ENCODE measurements around the gene CD81. TPM values are rescaled to one million over a fixed set of nuclear protein-coding genes. Genes with fewer than 3 reads are reported as not detected.

Gene CD81
- total and polyA plus RNA-seq, 10 of the 15 experiments (the other 5 are each of a cell fraction or from before 2014, with no cell fraction given) = 2.0 to 145 (median 57.2) TPM

- no peak overlapping the region for H3K9ac ChIP-seq (ENCODE audit: control insufficient read depth, insufficient read depth, low read length)
- no peaks in the 10 kb centered on the region for H3K4me1 ChIP-seq (ENCODE audit: control insufficient read depth, insufficient read depth, low read length)
- ATAC-seq = no peak
- RAD21 ChIA-PET (ENCODE audit: unreplicated experiment) = no interaction called here
- in situ Hi-C loops (cut with MboI) = no loop called here
- H2AFZ ChIP-seq (ENCODE audit: control insufficient read depth, low read depth, low read length) = no peak overlapping the region
- POLR2A ChIA-PET = no interaction called here
- CTCF ChIA-PET = no interaction called here
- no peaks in the 10 kb centered on the region for H3K79me2 ChIP-seq (ENCODE audit: control insufficient read depth, insufficient read depth, low read length)
- FAIRE-seq = no peak
- BruUV-seq (replicated peaks) = no TSS peak
- 17% methylated on average over 7 of the region's 9 CpGs for WGBS (ENCODE audit: insufficient coverage, insufficient replicate concordance, low lambda C conversion rate, missing lambda C conversion rate)
- H3K4me3 ChIP-seq = no peak overlapping the region
- H3K27ac ChIP-seq (ENCODE audit: control insufficient read depth, insufficient read depth) = no peak overlapping the region
- no peaks in the 10 kb centered on the region for H3K27me3 ChIP-seq (replicated peaks in 1 of 2; ENCODE audit: control insufficient read depth in 2 of 2, insufficient read depth in 2 of 2, low read length in 1 of 2)
- H3K9me3 ChIP-seq (replicated peaks; ENCODE audit: control insufficient read depth, insufficient read depth, low read length) = no peaks in the 10 kb centered on the region
- SMC1A ChIA-PET (ENCODE audit: uncharacterized antibody, unreplicated experiment) = no interaction called here
- no peak for DNase-seq (ENCODE audit: low read depth, low spot score)
- no peak overlapping the region for H3K4me2 ChIP-seq (ENCODE audit: control insufficient read depth, insufficient read depth)
- no peaks in the 10 kb centered on the region for H4K20me1 ChIP-seq (ENCODE audit: control insufficient read depth, insufficient read depth)
- H3K36me3 ChIP-seq (ENCODE audit: control insufficient read depth in 2 of 2, insufficient read depth in 2 of 2, low read length in 1 of 2) = no peaks in the 10 kb centered on the region
- TF ChIP-seq SRF (IDR thresholded peaks at IDR 0.05; ENCODE audit: low read depth in 2 of 2, low read length in 2 of 2) (no peak), TAF1 (IDR thresholded peaks at IDR 0.05; ENCODE audit: borderline replicate concordance, low read depth, low read length) (no peak), HDAC6 (IDR thresholded peaks at IDR 0.05; ENCODE audit: unreplicated experiment) (no peak), FOS (IDR thresholded peaks at IDR 0.05; ENCODE audit: borderline replicate concordance, extremely low read depth, insufficient read length) (no peak), YBX1 (IDR thresholded peaks at IDR 0.05) (no peak), CTCF (IDR thresholded peaks at IDR 0.05 in 2 of 3, conservative IDR thresholded peaks at IDR 0.05 in 1 of 3; ENCODE audit: control insufficient read depth in 2 of 3, extremely low read depth in 1 of 3, insufficient read depth in 1 of 3, low read depth in 3 of 3, low read length in 3 of 3) (no peak), PML (IDR thresholded peaks at IDR 0.05; ENCODE audit: low read length) (no peak), BCL11A (IDR thresholded peaks at IDR 0.05; ENCODE audit: low read depth, low read length) (no peak), PRDM15 (CRISPR knock-in tag; IDR thresholded peaks at IDR 0.05) (no peak)
- intact Hi-C loops (cut with micrococcal nuclease; ENCODE audit: unreplicated experiment) = no loop called here
Observed at GRCh38 chr11:2410616-2411015, 33.5 kb downstream of the CD81 start.

Measured in GM12878 (cell line).